Keratinocyte (primary cell): ENCODE data around the gene SPAG9. TPM values are rescaled to one million over a fixed set of nuclear protein-coding genes. Genes with fewer than 3 reads are reported as not detected.

ENCODE experiments used
- DNase-seq: peaks from one replicate; pipeline ENCODE4 v3.0.0-alpha.2; 2011; ENCODE audit warnings: low read depth, missing footprints, low spot score
- FAIRE-seq: peaks from 2 replicates; lab custom pipeline; 2011; peaks lifted over from hg19 to GRCh38; lab: Jason Lieb, UNC
- H2AFZ ChIP-seq: 2 replicates; pipeline ENCODE4 v1.6.0; 2012; ENCODE audit warnings: low read length, control low read depth, inconsistent platforms; ENCODE audit not compliant: control insufficient read depth
- H3K27ac ChIP-seq: 2 replicates; pipeline ENCODE4 v1.5.1; 2011; ENCODE audit warnings: low read length; ENCODE audit not compliant: control insufficient read depth, insufficient read depth
- H3K27me3 ChIP-seq: 3 replicates; pipeline ENCODE4 v1.6.0; 2011; ENCODE audit warnings: low read length; ENCODE audit not compliant: control insufficient read depth, insufficient read depth; ENCODE audit errors: extremely low read depth
- H3K36me3 ChIP-seq, 2 experiments: 2 replicates in 1 of 2; 3 replicates in 1 of 2; pipeline ENCODE4 v1.5.1; 2011; ENCODE audit warnings: low read length in 2 of 2, mild to moderate bottlenecking in 1 of 2; ENCODE audit not compliant: control insufficient read depth in 2 of 2, insufficient read depth in 2 of 2; ENCODE audit errors: extremely low read depth in 1 of 2
- H3K4me1 ChIP-seq: 3 replicates; pipeline ENCODE4 v1.5.1; 2011; ENCODE audit warnings: low read length; ENCODE audit not compliant: control insufficient read depth, insufficient read depth; ENCODE audit errors: extremely low read depth
- H3K4me2 ChIP-seq: 3 replicates; pipeline ENCODE4 v1.6.0; 2011; ENCODE audit warnings: low read depth, low read length; ENCODE audit not compliant: control insufficient read depth, insufficient read depth; ENCODE audit errors: extremely low read depth
- H3K4me3 ChIP-seq, 3 experiments: fragments of 200-600 bp in 1 of 3; sonication (generic) in 1 of 3; 2 replicates in 2 of 3; 3 replicates in 1 of 3; pipeline ENCODE4 v1.5.1; 2011 to 2016; ENCODE audit warnings: low read length in 3 of 3, mild to moderate bottlenecking in 3 of 3, control low read depth in 2 of 3, inconsistent platforms in 1 of 3, low read depth in 1 of 3, mixed read lengths in 1 of 3, mixed run types in 1 of 3, moderate library complexity in 1 of 3; ENCODE audit not compliant: control insufficient read depth in 2 of 3, insufficient read depth in 2 of 3; ENCODE audit errors: extremely low read depth in 1 of 3
- H3K79me2 ChIP-seq: 2 replicates; pipeline ENCODE4 v1.6.0; 2012; ENCODE audit warnings: low read length; ENCODE audit not compliant: control insufficient read depth, insufficient read depth
- H3K9ac ChIP-seq: 3 replicates; pipeline ENCODE4 v1.6.0; 2011; ENCODE audit warnings: low read length; ENCODE audit not compliant: control insufficient read depth, insufficient read depth; ENCODE audit errors: extremely low read depth
- H3K9me1 ChIP-seq: 3 replicates; pipeline ENCODE4 v1.6.0; 2011; ENCODE audit warnings: low read length; ENCODE audit not compliant: control insufficient read depth, insufficient read depth; ENCODE audit errors: extremely low read depth
- H3K9me3 ChIP-seq: 2 replicates; pipeline ENCODE4 v1.5.1; 2012; ENCODE audit warnings: low read depth, low read length; ENCODE audit not compliant: control insufficient read depth
- H4K20me1 ChIP-seq: 3 replicates; pipeline ENCODE4 v1.6.0; 2011; ENCODE audit warnings: low read length; ENCODE audit not compliant: control insufficient read depth, insufficient read depth; ENCODE audit errors: extremely low read depth
- EZH2 ChIP-seq: IDR thresholded peaks from one replicate; pipeline ENCODE4 v1.6.1; 2012; ENCODE audit warnings: inconsistent platforms, mild to moderate bottlenecking, low read length, moderate library complexity
- dilution Hi-C: fragments of 300-500 bp; cut with MboI; formaldehyde crosslinking; loops from one replicate; pipeline ENCODE4 v1.7.0; 2020; ENCODE audit warnings: low sequenced_read_pairs; ENCODE audit not compliant: extremely low pct_ligation_motif_present
- polyA plus RNA-seq, 5 experiments: library from polyadenylated mRNA; depleted of rRNA in 3 of 5; stranded (reverse) in 3 of 5; stranded (forward) in 1 of 5; unstranded in 1 of 5; fragments of >200 nt; gene quantifications; 1 replicate in 1 of 5; 2 replicates in 3 of 5; 3 replicates in 1 of 5; pipeline versions ENCODE4 v1.2.1 to v1.2.3, GENCODE V29; 2011 to 2012; ENCODE audit warnings: missing spikeins in 2 of 5, low read depth in 1 of 5, low replicate concordance in 1 of 5
- TF ChIP-seq, protein P1 (sequence below), 3 experiments: IDR thresholded peaks in 1 of 3; conservative IDR thresholded peaks in 1 of 3; optimal IDR thresholded peaks in 1 of 3; 2 replicates in 2 of 3; 3 replicates in 1 of 3; pipeline versions ENCODE3 to v1.5.1; 2011; ENCODE audit warnings: low read length in 3 of 3, mild to moderate bottlenecking in 3 of 3, moderate library complexity in 2 of 3, control low read depth in 1 of 3, inconsistent platforms in 1 of 3; ENCODE audit not compliant: insufficient read depth in 2 of 3; ENCODE audit errors: extremely low read depth in 1 of 3

The SPAG9 gene
- polyA plus RNA-seq, 1 donor (not counting 4 experiments of a cell fraction or from before 2014, with no cell fraction given): 43.1 TPM

DNA sequence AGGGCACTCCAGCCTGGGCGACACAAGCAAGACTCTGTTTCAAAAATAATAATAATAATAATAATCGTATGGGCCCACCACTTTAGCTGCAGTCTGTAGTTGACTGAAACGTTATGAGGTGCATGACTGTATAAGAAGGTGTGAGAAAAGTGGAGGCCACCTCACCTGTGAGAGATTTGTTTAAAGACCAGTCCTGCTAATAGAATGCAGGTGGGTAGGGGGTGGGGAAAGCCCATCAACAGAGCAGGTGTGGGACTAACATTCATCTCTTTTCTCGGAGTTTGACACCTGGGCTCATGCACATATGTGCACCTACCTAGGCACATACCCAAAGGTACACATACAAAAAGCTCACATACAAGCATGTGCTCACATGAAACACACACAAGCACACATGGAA is 186.5 kb downstream of the SPAG9 start:
- no peak overlapping the region for H3K4me2 ChIP-seq
- H3K9me1 ChIP-seq: no peaks in the 10 kb centered on the region
- no peak overlapping the region for H3K4me3 ChIP-seq
- dilution Hi-C loops: no loop called here
- peaks cover 32% of the 10 kb centered on the region for H3K4me1 ChIP-seq
- H3K36me3 ChIP-seq: no peaks in the 10 kb centered on the region
- no peaks in the 10 kb centered on the region for H3K27me3 ChIP-seq
- no peak for TF ChIP-seq EZH2
- TF ChIP-seq, protein P1, sequence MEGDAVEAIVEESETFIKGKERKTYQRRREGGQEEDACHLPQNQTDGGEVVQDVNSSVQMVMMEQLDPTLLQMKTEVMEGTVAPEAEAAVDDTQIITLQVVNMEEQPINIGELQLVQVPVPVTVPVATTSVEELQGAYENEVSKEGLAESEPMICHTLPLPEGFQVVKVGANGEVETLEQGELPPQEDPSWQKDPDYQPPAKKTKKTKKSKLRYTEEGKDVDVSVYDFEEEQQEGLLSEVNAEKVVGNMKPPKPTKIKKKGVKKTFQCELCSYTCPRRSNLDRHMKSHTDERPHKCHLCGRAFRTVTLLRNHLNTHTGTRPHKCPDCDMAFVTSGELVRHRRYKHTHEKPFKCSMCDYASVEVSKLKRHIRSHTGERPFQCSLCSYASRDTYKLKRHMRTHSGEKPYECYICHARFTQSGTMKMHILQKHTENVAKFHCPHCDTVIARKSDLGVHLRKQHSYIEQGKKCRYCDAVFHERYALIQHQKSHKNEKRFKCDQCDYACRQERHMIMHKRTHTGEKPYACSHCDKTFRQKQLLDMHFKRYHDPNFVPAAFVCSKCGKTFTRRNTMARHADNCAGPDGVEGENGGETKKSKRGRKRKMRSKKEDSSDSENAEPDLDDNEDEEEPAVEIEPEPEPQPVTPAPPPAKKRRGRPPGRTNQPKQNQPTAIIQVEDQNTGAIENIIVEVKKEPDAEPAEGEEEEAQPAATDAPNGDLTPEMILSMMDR (optimal IDR thresholded peaks at IDR 0.05 in 1 of 3, IDR thresholded peaks at IDR 0.05 in 1 of 3, conservative IDR thresholded peaks at IDR 0.05 in 1 of 3; ENCODE audit: extremely low read depth in 1 of 3, insufficient read depth in 2 of 3, low read length in 3 of 3): no peak
- H2AFZ ChIP-seq: no peak overlapping the region
- no peak for DNase-seq
- no peaks in the 10 kb centered on the region for H3K9me3 ChIP-seq
- peak overlapping the region; percentile 54 for H3K27ac ChIP-seq
- no peaks in the 10 kb centered on the region for H4K20me1 ChIP-seq
- H3K79me2 ChIP-seq: no peaks in the 10 kb centered on the region
- no peak for FAIRE-seq
- no peak overlapping the region for H3K9ac ChIP-seq

DNA sequence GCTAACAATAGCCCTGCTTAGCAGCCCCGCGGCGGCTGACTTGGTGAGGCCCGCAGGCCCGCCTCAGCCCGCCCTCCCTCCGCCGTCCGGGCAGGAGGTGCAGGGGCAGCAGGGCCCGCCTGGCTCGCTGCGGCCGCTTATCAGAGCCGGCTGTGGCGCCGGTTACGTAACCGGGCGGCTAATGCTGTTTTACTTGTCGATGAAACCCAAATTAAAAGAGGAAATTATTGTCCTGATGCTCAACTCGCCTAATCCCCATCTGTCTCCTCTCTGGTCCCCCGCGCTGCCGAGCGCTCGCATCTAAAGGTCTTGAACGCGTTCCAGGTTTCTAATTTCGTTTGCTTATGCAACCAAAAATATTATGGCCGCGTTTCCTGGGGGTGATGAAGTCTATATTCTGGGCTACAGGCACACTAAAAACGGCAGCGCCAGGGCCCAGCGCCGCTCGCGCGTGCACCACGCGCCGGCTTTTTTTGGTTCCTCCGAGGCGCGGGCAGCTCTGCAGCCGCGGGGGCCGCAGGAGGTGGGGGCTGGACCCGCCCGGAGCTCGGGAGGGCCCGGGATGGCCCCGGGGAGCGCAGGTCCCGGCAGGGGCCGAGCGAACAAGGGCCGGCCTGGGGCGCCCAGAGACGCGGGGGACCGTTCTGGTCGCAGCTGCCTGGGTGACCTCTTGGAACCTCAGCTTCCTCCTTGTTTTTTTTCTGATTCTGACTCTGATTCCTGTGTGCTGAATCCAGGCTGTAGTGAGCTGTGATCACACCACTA is 189.3 kb downstream of the SPAG9 start:
- Histone ChIP-seq H4K20me1 (no peaks in the 10 kb centered on the region), H3K4me1 (peaks cover 40% of the 10 kb centered on the region), H3K4me3 (peak overlapping the region; percentile 4 to 67 (median 18)), H3K27ac (peak overlapping the region; percentile 48), H3K27me3 (no peaks in the 10 kb centered on the region), H3K9ac (peak overlapping the region; percentile 74), H3K4me2 (peak overlapping the region; percentile 84), H3K36me3 (no peaks in the 10 kb centered on the region), H3K79me2 (no peaks in the 10 kb centered on the region), H3K9me3 (no peaks in the 10 kb centered on the region), H3K9me1 (no peaks in the 10 kb centered on the region), H2AFZ (peak overlapping the region; percentile 77)
- DNase-seq (no peak), FAIRE-seq (no peak)
- dilution Hi-C loops: no loop called here
- no peak for TF ChIP-seq EZH2
- TF ChIP-seq, protein P1 (optimal IDR thresholded peaks at IDR 0.05 in 1 of 3, IDR thresholded peaks at IDR 0.05 in 1 of 3, conservative IDR thresholded peaks at IDR 0.05 in 1 of 3; ENCODE audit: extremely low read depth in 1 of 3, insufficient read depth in 2 of 3, low read length in 3 of 3): no peak
